Hematopoietic multipotent progenitor cell treated with erythropoietin and hydrocortisone succinate and interleukin-3 and kit ligand, for 4 days (in vitro differentiated cells): ENCODE data around the gene GNG13.
"Not testable (repeated sequence)": the region's sequence is repeated elsewhere in the genome, so short reads cannot be mapped to it uniquely, and the experiment has no call there.

Experiments used
- DNase-seq: peaks from one replicate; pipeline ENCODE4 v3.0.0-alpha.2; 2015

GNG13 gene

DNA sequence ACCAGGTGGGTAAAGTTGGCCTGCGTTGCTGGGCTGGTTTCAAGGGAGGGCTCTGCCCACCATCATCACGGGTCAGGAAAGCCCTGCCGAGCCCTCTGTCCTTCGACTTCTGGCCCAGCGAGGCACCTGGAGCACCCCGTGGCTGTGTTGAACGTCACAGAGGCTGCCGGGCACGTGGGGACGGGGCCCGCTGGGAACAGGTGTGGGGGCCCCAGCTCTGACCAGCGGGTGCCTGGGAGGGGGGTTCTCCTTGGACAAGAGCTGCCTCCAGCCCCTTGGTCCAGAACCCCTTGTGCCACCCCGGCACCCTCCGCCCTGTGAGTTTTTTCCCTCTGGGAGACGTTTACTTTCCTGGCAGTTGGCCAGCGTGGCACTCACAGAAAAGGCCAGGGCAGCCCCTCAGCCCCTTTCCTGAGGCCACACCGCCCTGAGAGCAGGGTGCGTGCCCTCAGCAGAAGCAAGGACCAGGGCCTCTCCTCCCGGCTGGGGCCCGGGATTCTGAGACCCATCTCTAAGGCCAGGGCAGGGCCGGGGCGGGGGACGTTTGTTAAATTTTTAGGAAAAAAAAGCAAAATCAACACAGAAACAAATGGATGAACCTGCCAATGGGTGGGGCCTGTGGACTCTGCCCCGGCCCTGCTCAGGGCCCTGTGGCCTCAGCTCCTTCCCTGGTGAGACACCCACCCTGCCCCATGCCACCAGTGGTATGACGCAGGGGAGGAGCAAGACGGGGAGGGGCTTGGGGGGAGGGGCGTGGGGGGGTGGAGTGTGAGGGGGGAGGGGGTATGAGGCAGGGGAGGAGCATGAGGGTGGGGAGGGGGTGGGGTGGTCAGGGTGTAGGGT is 31.3 kb upstream of the GNG13 start:
- no peak for DNase-seq

DNA sequence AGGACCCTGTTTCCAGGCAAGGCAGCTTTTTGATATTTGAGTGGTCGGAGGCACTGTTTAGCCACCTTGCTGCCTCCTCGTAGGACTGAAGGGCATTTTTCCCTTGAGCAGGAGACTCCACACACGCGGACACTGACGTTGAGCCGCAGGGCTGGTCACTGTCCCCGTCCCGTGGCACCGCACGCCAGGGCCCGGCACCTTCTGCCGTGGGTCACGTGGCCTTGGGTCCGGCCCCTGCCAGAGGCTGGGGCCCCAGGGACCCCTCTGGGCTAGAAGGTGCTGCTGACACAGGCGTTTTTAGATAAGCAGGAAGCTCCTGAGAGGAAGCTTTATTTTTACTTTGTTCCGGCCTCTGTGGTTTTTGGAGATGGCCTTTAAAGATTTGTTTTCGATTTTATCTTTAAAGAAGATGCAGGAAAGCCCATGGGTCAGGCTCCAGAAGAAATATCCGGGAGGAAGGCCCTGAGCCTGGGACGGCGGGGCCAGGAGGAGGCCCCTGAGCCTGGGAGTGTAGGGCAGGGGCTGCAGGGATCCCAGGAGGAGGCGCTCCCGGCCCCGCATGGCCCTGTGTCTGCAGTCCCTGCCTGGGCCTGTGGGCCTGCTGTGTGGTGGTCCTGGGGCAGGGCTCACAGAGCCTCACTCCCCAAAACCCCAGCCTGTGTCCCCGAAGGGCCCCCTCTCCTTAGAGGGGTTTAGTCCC is 30.5 kb upstream of the GNG13 start:
- peak; percentile 18 for DNase-seq

DNA sequence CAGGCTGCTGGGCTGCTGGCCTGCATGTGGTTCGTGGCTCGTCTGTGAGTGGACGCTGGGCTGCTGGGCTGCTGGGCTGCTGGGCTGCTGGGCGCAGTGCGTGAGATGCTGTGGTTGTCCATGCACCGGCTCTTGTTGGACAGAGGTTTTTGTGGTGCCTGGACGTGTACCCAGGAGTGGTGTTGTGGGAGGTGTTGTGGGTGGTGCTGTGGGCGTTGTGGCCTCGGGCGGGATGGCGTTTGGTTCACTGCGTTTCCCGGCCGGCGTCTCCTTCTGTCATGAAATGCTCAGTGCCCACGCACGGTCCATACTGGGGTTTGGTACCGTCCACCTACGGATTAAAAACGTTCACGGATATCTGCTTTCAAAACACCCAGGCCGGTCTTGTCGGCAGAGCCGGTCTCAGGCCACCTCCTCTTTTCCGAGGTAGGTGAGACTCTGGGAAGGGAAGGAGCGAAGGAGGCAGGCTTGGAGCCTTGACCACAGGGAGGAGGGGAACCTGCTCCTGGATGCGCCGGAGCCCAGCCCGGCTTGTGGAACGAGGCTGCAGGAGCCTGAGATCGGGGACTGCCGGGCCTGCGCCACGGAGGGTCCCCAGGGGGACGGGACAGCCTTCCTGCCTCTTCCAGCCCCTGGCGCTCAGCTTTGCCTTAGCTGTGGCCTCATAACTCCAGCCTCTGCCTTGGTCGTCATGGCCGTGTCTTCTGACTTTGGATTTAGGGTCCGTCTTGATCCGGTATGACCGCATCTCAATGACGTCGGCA is 29.8 kb upstream of the GNG13 start:
- no peak for DNase-seq

- DNase-seq: no peak
These were observed 28.4 kb upstream of the GNG13 start for GRCh38 chr16:828891-829290.

GRCh38 chr16:827513-827912 is 27.0 kb upstream of the GNG13 start:
- DNase-seq: no peak

- DNase-seq: no peak
These were observed 25.0 kb upstream of the GNG13 start for GRCh38 chr16:825341-826061.

- no peak for DNase-seq
These were observed 24.1 kb upstream of the GNG13 start for GRCh38 chr16:824601-825000.

DNA sequence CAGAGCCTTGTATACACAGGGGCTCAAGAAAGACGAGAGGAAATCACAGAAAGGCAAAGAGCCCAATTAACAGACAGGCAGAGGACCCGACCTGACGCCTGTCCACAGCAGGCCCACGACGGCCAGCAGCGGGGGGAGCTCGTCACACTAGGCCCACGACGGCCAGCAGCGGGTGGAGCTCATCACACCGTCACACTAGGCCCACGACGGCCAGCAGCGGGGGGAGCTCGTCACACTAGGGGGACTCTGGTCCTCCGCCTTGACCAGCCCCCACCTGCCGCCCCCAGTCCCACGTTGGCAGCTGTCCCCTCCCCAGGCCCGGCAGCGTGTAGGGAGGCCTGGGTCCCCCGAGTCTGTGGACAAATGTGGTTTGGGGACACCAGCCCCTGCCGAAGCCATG is 23.7 kb upstream of the GNG13 start:
- DNase-seq: no peak

DNA sequence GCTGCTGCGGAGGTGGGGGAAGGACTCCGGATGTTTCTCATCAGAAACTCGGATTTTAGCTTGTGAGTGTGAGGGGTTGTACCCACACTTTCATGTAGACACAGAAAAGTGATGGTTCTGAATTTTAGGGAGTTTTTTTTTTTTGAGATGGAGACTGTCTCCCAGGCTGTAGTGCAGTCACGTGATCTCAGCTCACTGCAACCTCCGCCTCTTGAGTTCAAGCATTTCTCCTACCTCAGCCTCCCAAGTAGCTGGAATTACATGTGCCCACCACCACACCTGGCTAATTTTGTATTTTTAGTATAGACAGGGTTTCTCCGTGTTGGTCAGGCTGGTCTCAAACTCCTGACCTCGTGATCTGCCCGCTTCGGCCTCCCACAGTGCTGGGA is 22.4 kb upstream of the GNG13 start:
- no peak for DNase-seq

GRCh38 chr16:822174-822908 is 21.8 kb upstream of the GNG13 start:
- DNase-seq: no peak

- no peak for DNase-seq
These were observed 21.2 kb upstream of the GNG13 start for GRCh38 chr16:821751-822150.

- DNase-seq: no peak
These were observed 20.2 kb upstream of the GNG13 start for GRCh38 chr16:820748-821147.

- DNase-seq: not testable (repeated sequence)
These were observed 19.5 kb upstream of the GNG13 start for GRCh38 chr16:820044-820408.

GRCh38 chr16:819336-820043 is 19.0 kb upstream of the GNG13 start:
- peak; percentile 56 for DNase-seq

DNA sequence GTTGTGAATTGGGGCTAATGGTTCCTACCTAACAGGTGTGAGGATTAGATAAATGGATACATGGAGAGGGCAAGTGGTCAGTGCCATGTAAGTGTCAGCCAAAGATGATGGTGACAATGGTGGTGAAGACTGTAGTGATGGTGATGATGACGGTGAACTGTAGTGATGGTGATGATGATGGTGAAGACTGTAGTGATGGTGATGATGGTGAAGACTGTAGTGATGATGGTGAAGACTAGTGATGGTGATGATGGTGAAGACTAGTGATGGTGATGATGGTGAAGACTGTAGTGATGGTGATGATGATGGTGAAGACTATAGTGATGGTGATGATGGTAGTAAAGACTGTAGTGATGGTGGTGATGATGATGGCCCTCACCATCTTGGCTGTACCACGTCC is 18.1 kb upstream of the GNG13 start:
- no peak for DNase-seq

DNA sequence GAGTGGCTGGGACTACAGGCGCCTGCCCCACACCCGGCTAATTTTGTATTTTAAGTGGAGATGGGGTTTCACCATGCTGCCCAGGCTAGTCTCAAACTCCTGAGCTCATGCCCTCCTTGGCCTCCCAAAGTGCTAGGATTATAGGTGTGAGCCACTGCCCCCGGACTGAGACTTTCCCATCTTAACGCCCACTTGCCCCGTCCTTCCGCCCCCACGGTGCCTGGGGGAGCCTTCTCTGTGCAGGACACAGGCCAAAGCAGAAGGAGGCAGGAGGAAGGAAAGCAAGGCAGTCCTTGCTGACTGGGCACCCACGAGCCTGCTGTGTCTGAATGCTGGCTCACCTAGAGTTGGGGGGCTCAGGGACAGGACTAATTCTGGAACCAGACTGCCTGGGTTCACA is 17.6 kb upstream of the GNG13 start:
- DNase-seq: no peak

DNA sequence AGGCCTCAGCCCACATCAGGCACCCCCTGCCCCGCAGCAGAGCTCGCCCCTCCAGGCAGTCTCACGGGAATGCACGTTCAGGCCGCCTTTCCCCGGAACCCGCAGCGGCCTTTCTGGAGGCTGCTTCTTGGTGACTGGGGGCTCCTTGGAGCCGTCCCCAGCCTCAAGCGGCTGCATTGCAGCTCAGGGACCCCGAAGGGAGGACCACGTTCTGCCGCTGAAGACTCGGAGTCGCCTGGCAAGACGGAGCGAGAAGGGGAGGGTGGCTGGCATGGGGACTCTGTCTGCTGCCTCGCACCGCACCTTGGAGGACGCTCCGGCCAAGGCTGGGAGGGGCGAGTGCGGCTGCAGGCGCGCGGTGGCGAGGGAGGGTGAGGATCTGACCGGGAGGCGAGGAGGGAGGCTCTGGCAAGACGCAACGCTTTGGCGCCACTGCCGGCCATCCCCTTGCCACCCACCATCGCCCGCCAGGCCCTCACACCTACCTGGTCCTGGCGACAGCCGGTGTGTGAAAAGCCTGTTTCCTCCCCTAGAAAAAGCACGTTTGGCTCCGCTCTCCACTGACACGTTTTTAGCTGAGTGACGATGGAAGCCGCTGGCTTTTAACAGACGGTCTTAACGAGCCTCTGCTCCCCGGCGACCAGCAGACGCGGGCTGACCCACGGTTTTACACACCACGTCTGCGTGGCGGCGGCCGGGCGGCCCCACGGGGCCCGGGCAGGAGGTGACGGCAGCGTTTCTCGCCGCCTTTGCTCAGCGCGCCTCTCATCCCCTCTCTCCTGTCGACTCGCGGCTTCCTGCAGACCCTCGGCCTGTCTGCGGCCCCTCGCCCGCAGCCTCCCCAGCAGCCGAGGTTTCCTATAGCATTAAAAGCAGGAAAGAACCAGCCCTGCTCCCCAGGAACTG is 16.7 kb upstream of the GNG13 start:
- DNase-seq: no peak

DNA sequence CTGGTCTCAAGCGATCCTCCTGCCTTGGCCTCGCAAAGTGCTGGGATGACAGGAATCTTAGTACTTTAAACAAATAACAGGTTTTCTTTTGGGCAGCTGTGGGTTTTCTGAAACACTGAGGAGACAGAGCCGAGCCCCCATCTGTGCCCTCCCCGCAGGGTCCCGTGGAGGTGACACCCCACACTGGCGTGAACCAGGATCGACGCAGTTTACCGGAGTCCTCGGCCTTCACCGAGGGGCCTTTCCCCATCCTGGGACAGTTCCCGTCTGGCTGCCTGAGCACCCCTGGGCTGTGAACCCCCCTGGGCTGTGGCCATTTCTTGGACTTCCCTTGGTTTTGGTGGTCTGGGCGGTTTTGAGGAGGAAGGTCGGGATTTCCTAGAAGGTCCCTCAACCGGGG is 15.3 kb upstream of the GNG13 start:
- DNase-seq: no peak

GRCh38 chr16:814974-815373 is 14.4 kb upstream of the GNG13 start:
- DNase-seq: no peak

GRCh38 chr16:813916-814412 is 13.4 kb upstream of the GNG13 start:
- DNase-seq: no peak
